ENCODE results near the gene PADI4.
"Not testable (repeated sequence)": the region's sequence is repeated elsewhere in the genome, so short reads cannot be mapped to it uniquely, and the experiment has no call there.

PADI4 gene

DNA sequence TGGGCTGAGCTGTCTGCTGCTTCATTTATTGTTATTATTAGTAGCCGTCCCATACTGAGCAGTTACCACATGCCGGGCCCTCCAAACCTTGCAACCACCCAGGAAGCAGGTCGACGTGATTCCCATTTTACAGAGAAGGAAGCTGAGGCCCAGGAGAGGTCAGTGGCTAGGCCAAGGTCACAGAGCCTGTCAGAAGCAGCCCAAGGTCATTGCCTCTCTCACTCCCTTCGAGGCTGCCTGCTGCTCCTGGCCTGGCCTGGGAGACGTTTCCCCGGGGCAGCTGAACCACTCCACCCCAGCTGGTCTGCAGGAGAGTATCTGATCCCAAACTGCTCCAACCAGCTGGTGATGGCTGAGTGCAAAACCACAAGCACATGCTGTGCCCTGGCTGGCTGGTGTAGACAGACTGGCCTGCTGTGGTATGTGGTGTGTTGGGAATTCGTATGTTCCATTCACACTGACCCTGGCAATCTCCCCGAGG lies 6.5 kb downstream of the PADI4 start:
- DNase-seq, result peak; percentile 36 to 74

DNA sequence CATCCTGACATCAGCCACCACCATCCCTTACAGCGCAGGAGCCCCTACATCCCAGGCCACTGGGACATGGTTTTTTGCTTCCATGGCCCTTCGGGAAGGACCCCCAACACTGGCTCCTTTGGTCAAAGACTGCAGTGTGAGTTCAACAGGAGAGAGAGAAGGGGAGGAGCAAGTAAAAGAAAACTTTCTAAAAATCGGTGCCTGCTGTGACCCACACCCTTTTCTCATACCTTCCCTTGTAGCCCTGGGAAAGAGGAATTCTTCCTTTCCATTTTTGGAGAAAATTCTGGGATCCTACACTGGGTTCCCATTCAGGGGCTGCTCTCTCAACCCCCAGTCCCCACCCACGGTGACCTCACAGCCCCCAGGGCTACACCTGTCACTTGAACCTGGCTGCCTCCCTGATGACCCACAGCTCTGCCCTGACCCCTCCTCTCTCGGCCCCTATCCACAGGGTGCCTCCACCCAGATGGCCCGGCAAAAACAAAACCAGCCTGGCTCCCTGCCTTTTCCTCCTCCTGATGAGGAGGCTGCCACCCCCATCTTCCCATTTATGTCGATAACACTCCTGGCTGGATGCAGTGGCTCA lies 7.6 kb downstream of the PADI4 start:
- DNase-seq, result no peak

DNA sequence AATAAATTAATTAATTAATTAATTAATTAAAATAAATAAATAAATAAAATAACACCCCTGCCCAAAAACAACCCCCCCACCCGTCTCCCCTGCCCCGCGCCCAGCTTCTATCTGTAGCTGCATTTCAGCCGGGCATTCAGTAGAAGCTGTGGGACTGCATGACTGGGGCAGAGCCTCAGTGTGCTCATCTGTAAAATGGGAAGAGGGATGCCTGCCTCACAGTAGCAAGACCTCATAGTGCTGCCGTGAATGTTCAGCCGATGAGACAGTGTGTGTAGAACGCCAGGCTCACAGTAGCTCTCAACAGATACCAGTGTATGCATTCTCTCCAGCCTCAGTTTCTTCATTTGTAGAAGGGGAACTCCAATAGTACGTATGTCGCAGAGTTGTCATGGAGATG lies 8.7 kb downstream of the PADI4 start:
- no peak for DNase-seq

DNA sequence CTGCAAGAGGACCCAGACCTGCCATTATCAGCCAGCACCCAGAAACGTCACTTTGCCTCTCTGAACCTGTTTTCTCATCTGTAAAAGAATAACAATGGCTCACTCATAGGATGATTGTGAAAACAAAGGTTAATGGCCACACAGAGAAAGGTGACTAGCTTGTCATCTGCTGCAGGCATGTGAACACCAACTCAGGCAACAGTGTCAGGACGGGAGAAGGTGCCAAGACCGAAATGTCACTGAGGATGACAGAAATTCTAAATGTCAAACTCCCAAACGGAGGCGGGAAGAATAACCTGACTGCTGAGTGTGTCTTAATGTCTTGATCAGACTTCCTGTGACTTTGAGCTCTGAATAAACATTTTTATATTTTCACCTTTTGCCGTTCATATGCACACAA lies 10.3 kb downstream of the PADI4 start:
- DNase-seq, result no peak

DNA sequence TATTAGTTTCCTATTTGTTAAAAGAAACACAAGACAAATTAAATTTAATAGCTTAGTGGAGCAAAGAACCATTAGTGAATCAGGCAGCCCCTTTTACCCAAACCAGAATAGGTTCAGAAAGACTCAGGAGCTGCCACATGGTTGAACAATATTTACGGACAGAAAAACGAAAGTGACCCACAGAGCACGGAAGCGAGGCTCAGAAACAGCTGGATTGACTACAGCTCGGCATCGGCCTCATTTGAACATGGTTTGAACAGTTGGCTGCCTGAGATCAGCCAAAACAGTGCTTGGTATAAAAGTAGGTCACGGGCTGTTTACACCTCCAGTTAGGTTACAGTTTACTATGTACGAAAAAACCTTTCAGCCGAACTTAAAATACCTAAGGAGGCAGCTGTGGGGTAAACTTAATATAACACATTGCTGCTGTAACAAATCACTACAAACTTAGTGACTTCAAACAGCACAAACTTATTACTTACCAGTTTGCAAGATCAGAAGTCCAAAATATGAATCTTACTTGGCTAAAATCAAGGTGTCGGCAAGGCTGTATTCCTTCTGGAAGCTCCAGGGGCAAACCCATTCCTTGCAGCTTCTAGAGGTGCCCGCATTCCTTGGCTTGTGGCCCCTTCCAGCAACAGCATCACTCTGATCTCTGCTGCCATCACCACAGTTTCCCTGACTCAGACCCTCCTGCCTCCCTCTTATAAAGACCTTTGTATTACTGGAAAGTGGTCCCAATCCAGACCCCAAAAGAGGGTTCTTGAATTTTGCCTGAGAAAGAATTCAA lies 11.8 kb downstream of the PADI4 start:
- no peak for DNase-seq

DNA sequence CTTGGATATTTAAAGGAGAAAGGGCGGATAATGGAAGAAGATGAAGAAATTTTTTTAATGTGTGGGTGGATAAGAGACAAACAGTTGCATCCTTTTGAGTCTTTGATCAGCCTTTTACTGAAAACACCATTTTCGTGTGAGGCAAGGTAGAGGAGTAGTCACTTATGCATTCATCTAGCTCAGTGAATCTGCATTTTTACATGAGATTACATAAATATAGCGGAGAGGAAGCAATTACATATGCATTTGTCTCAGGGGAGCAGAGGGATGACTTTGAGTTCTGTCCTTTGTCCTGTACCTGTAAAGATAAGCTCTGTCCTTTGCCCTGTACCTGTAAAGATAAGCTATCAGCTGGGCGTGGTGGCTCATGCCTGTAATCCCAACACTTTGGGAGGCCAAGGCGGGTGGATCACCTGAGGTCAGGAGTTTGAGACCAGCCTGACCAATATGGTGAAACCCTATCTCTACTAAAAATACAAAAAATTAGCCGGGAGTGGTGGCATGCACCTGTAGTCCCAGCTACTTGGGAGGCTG lies 13.9 kb downstream of the PADI4 start:
- DNase-seq, result not testable (repeated sequence)

DNA sequence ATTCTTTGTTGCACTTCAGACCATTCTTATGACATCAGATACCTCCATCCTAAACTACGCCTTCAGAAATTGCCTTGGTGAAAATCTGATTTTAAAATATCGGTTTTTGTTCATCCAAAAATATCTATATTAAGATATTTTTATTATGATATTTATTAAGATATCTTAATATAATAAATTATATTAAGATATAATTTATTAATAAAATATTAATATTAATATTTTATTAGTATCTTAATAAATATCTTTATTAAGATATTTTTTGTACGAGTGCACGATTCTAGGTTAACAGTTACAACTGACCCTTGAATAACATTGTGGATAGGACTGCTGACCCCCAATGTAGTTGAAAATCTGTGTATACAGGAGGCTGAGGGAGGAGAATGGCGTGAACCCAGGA lies 20.9 kb downstream of the PADI4 start:
- DNase-seq, result no peak

DNA sequence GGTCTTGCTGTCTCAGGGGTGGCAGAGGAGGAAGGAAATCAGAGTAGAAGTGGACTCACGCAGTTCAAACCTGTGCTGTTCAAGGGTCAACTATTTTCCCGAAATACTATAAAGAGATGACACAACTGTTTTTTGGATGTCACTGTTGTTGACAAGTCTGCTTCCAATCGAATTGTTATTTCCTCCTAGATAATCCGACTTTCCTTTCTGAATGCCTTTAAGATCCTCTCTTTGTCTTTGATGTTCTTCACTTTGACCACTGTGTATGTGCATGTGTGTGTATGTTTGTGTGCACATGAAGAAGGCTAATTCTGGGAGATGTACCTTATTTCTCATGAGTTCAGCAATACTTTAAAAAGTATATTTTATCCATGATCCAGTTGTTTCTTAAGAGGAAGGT lies 21.6 kb downstream of the PADI4 start:
- DNase-seq, result no peak

DNA sequence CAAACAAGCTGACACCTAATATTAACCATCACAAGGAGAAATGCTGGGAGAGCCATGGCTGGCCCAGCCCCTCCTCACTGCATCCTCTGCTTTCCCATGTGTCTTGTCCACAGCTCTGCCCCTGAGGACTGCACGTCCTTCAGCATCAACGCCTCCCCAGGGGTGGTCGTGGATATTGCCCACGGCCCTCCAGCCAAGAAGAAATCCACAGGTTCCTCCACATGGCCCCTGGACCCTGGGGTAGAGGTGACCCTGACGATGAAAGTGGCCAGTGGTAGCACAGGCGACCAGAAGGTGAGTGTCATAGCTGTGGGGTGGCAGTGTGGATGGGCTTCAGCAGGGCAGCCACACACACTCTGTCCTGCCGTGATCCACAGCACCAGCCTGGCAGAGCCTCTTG lies 22.9 kb downstream of the PADI4 start:
- DNase-seq, result no peak

DNA sequence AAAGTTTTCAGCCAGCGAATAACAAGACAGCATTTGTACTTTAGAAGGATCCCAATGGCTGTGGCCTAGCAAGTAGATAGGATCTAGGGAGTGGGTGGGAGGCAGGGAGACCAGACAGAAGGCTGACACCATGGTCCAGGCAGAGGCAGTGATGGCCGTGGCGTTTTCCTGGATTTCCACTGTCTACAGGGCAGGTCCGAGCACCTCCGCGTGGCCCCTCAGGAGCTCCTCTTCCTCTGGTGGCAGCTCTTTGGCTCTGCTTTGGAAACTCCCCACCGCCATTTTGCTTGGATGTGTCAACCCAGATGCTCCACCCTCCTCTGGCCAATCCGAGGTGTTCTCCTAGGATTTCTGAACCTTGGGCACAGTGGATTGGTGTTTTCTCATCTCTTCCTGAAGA lies 25.1 kb downstream of the PADI4 start:
- no peak for DNase-seq

DNA sequence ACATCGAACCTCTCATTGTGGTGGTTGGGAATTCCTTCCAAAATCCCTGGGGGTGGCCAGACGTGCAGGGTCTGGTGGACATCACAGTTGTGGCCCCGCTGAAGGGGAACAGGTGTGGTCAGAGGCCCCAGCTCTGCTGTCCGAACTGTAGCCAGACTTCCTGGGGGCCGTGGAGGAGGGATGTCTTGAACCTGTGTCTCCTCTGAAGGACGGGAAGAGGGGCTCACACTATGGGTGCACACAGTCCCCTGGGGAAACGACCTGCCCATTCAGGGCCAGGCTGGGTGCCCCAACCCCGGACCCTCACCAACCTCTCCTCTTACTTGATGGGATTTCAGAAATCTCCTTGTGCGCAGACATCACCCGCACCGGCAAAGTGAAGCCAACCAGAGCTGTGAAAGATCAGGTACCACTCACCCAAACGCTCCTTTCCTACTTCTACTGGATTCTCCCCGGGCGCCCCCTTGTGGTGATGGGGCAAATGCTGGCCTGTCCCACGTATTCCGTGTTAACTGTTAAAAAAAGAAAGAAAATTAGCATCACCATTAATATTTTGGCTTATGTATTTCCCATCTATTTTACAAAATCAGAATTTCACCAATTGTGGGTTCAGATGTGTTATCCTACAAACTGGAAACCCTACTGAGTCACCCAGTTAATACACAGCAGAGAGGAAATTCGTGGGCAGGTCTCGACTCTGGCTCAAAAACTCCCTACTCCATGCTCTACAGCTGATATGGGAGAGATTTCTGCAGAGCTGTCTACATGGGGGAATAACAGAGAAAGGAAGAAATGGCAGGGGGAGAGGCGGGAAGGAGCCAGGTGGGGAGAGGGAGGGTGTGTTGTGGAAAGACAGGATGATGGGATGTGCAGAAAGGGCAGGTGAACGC lies 28.1 kb downstream of the PADI4 start:
- DNase-seq, result peak; percentile 48 to 63

DNA sequence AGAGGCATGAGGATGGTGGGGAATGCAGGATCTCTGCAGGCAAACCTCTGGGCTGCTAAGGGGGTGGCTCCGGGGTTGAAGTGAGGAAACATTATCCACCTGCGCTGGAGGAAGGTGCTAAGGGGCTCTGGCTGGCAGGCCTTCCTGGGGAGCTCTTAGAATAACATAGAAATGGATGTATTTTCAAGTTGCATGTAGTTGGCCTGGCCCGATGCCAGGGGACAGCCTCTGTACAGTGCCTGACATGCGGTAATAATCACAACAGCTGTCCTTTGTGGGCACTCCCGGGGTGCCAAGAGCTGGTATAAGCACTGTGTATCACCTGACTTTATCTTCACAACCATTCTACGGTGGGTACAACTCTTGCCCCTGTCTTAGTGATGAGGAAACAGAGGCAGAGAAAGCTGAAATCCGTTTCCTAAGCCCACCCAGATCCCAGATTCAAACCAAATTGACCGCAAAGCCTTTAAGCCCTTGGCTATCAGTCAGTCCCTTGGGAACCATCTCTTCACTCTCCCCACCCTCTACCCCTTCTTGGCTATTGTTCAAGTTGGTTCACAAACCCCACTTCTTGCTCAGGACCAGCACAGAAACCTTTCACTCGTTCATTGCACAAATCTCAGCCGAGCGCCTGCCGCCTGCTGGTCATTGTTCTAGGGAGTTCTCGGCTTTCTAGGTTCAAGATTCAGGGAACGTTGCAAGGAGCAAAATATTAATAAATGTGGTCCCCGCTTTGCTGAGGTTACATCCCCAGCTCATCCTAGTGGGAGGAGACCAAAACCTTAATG lies 30.9 kb downstream of the PADI4 start:
- DNase-seq, result peak in 1 of 2 experiments; percentile 45

DNA sequence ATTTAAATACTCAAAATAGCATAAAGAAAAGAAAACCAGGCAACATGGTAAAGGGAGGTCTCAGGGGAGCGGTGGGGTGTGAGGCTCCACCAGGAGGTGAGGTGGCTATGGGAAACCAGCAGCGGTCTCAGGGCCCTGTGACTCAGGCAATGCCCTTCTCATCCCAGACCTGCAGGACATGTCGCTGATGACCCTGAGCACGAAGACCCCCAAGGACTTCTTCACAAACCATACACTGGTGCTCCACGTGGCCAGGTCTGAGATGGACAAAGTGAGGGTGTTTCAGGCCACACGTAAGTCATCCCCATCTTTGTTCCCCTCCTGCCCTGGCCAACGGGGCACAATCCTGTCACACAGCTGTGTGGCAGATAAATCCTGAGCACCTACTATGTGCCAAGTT lies 31.5 kb downstream of the PADI4 start:
- DNase-seq, result no peak

DNA sequence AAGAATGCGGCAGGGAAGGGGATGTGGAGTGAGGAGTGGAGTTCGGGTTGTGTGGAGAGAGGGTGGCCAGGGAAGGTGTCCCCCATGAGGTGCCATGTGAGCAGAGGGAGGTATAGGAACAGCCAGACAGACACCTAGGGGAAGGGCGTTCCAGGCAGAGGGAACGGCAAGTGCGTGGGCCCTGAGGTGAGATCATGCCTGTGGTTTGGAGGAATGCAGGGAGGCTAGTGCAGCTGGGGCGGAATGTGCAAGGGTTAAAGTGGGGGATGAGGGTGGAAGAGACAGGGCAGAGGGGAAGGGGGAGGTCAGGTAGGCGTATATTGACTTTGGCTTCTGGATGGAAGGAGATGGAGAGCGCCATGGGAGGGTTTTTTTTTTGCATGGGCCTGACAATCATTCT lies 32.4 kb downstream of the PADI4 start:
- no peak for DNase-seq

DNA sequence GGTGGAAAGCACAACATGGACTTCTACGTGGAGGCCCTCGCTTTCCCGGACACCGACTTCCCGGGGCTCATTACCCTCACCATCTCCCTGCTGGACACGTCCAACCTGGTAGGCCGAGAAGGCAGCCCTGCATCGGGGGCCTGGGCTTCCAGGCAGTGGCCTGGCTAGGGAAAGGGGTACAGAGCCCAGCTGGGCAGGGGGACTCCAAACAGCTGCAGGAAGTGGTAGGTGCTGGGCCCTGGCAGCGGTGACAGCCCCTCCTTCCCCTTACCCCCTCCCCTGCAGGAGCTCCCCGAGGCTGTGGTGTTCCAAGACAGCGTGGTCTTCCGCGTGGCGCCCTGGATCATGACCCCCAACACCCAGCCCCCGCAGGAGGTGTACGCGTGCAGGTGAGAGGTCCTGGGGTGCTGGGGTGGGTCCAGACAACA lies 34.0 kb downstream of the PADI4 start:
- DNase-seq, result no peak

DNA sequence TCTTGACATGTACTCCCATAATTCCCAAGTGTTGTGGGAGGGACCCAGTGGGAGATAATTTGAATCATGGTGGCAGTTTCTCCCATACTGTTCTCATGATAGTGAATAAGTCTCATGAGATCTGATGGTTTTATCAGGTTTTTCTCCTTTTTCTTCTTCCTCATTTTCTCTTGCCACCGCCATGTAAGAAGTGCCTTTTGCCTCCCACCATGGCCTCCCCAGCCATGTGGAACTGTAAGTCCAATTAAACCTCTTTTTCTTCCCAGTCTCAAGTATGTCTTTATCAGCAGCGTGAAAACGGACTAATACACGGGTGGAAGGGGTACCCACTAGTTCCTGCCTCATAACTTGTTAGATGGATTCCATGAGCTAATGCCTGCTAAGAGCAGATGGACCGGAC lies 37.5 kb downstream of the PADI4 start:
- DNase-seq, result not testable (repeated sequence)

DNA sequence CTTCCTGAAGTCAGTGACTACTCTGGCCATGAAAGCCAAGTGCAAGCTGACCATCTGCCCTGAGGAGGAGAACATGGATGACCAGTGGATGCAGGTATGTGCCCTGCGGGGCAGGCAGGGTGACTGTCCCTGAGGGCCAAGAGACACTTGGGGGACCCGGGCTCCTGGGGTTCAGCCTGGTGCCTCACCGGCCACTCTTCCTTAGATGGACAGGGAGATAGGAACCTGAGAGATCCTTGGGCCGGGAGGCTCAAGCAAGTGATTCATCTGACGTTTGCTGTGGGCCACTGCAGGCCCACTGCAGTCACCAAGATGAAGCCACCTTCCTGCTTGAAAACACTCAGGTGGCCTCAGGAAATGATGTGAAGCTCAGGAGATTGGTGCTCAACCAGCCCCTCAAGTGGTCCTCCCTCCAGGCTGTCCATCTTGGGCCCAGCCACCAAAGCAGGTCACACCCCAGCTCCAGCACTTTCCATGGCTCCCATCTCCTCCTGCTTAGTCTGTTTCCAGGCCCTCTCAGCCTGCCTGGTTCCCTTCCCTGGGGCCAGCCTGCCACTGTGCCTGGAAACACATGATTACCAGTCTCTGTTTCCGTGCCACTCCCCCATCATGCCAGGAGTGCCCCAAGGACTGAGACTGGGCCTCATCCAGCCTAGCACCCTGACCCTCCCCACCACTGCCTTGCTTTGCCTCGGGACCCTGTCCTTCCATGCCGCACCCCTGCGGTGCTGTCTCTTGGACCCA lies 38.2 kb downstream of the PADI4 start:
- DNase-seq, result no peak

DNA sequence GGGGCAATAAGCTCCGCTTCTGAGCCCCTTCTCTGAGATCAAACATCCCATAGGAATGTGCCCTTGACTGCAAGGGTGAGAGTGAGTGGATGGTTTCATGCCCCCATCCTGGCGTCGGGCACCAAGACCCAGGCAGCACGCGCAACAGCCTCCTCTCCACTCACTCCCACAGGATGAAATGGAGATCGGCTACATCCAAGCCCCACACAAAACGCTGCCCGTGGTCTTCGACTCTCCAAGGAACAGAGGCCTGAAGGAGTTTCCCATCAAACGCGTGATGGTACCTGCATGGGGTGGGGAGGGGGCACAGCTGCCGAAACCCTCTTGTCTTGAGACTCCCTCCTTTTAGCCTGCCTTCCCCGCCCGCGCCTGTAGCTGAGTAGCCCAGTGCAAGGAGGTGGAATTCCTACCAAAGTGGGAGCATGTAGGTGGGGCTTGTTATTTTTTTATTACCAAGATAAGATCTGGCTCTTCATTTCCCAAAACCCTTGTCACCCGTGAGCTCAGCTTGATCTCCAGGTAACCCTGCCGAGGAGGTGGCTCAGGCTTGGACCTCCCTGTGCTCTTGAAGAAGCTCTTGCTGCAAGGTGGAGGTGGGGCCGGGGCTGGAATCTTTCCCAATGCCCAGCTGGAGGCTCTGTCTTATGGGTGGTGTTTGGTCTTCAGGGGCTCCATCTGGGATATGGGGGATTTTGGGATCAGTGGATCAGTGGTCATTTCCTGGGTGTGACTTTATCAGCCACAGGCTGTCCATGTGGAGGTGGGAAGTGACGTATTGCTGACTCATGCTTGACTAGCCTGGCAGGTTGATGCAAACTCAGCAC lies 40.0 kb downstream of the PADI4 start:
- no peak for DNase-seq

DNA sequence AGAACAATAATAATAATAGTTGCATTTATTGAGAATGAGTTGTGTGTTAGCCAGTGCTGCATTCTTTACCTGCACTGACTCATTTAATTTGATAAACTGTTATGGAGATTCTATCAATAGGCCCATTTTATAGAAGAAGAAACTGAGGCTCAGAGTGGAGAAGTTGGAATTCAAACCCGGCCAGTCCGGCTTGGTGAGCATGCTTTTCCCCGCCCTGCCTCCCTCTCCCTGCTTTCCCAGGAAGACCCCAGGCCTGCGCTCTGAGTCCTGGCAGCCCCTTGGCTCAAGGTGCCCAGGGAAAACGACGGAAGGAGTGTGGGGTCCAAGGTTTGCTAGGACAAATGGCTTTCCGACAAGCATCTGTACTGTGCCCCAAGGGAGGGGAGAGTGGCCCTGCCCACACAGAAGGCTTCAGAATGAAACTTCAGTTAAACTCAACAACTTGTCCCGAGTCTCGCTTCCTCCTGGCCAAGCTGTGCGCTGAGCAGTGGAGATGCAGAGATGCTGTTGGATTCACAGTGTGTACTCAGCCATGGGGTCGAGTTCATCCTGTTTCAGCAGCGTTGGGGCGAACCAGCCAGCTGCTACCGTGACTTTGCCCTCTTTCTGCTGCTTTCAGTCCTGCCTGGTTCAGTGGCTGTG lies 40.7 kb downstream of the PADI4 start:
- DNase-seq, result no peak

DNA sequence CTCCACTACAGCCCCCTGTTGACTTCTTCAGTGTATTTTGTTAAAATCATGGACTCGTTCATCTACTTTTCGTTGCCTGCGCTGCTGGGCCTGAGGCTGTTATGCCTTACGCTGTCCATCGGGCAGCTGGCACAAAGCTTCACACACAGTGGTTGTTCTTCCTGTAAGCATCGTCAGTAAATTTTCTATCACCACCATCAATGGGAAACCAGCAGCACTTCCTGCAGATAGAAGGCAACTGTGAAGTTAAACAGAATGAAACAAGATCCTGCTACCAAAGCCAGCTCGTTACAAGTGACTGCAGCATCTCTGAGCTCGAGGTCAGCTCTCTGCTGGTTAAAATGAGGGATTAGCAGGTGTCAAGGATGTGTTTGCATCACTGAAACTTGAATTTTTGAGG lies 42.1 kb downstream of the PADI4 start:
- no peak for DNase-seq
